NCI-H748 (cell line): ENCODE measurements around the gene OR56A4.
"Not testable (repeated sequence)": the region's sequence is repeated elsewhere in the genome, so short reads cannot be mapped to it uniquely, and the experiment has no call there.

Source experiments
- DNase-seq: peaks from one replicate; lab custom pipeline; 2025; ENCODE audit not compliant: unreplicated experiment; lab: John Stamatoyannopoulos, UW

The OR56A4 gene

DNA sequence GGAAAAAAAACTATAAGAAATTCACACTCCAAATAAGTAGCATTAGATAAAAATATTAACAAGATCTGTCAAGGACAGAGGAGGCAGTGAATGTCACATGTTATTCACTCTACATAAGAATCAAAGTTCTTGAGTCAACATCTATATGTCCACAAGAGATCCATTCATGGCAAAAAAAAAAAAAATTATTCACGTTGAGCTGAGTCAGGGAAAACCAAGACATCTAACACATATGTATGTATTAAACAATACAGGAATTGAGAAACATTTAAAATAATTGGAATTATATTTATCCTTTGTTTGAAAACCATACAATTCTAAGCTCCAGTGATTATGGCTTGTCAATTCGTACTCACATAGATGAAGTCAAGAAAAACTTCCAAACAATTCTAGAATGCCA, 39.8 kb downstream of the OR56A4 start:
- no peak for DNase-seq

DNA sequence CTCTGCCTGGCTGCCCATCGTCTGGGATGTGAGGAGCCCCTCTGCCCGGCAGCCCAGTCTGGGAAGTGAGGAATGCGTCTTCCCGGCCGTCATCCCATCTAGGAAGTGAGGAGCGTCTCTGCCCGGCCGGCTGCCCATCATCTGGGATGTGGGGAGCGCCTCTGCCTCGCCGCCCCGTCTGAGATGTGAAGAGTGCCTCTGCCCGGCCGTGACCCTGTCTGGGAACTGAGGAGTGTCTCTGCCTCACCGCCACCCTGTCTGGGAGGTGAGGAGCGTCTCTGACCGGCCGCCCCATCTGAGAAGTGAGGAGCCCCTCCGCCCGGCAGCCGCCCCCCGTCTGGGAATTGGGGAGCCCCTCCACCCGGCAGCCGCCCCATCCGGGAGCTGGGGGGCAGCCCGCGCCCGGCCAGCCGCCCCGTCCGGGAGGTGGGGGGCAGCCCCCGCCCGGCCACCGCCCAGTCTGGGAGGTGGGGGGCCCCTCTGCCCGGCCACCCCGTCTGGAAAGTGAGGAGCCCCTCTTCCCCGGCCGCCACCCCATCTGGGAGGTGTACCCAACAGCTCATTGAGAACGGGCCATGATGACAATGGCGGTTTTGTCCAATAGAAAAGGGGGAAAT, 45.9 kb downstream of the OR56A4 start:
- not testable (repeated sequence) for DNase-seq

DNA sequence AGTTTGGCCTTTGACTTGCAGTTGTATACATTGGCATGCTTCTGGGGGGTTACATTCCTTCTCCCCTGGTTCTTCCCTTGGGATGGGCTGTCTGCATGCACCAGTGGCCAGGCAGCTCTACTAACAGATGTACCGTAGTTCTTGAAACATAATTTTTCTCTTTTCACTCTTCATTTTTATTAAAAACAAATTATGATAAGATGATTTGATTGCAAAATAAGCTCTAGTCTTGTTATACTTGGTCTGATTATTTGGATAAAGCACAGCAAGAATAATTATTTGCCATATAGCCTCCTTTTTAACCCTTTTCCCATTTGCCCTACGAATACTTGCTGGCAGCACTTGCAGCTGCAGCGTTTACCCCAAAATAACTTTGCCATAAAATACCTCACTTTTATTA, 51.2 kb downstream of the OR56A4 start:
- DNase-seq = no peak
